HG03575 (cell line): Measurements from ENCODE around the gene TRIAP1.
"Not testable (repeated sequence)": the region's sequence is repeated elsewhere in the genome, so short reads cannot be mapped to it uniquely, and the experiment has no call there.

ENCODE experiments used
- ATAC-seq: cut with Tn5 transposase; IDR thresholded peaks from one replicate; pipeline ENCODE4 v1.9.1; 2021; ENCODE audit not compliant: unreplicated experiment, insufficient number of reproducible peaks, low FRiP score; ENCODE audit errors: extremely low read depth

The TRIAP1 gene

GRCh38 chr12:120445911-120446843 is at the start of gene TRIAP1, which contains the start of gene GATC:
TSS of gene TRIAP1 (minus strand) at chr12:120446384. CDS start at chr12:120446372, 12 bp downstream.
TSS of gene GATC (plus strand) at chr12:120446444. CDS start at chr12:120446481, 37 bp downstream.
- no peak for ATAC-seq

GRCh38 chr12:120495186-120495730 is 49.1 kb upstream of the TRIAP1 start:
- no peak for ATAC-seq

GRCh38 chr12:120490833-120491512 is 44.8 kb upstream of the TRIAP1 start:
- ATAC-seq: no peak

- ATAC-seq: no peak
Observed at GRCh38 chr12:120490325-120490724, 44.1 kb upstream of the TRIAP1 start.

- no peak for ATAC-seq
Observed at GRCh38 chr12:120489018-120489417, 42.8 kb upstream of the TRIAP1 start.

GRCh38 chr12:120488057-120488640 is 42.0 kb upstream of the TRIAP1 start:
- no peak for ATAC-seq

- ATAC-seq: not testable (repeated sequence)
Observed at GRCh38 chr12:120487552-120487951, 41.4 kb upstream of the TRIAP1 start.

GRCh38 chr12:120485961-120486881 is 40.0 kb upstream of the TRIAP1 start:
- no peak for ATAC-seq

GRCh38 chr12:120483621-120484020 is 37.4 kb upstream of the TRIAP1 start:
- ATAC-seq: no peak

- ATAC-seq: no peak
Observed at GRCh38 chr12:120481022-120481767, 35.0 kb upstream of the TRIAP1 start.

- no peak for ATAC-seq
Observed at GRCh38 chr12:120480211-120480610, 34.0 kb upstream of the TRIAP1 start.

GRCh38 chr12:120479458-120479857 is 33.3 kb upstream of the TRIAP1 start:
- no peak for ATAC-seq

GRCh38 chr12:120475643-120476042 is 29.5 kb upstream of the TRIAP1 start:
- no peak for ATAC-seq

GRCh38 chr12:120474616-120474960 is 28.4 kb upstream of the TRIAP1 start:
- ATAC-seq: no peak

GRCh38 chr12:120473807-120474615 is 27.8 kb upstream of the TRIAP1 start:
- ATAC-seq: no peak

GRCh38 chr12:120472521-120472920 is 26.3 kb upstream of the TRIAP1 start:
- no peak for ATAC-seq

GRCh38 chr12:120470150-120470784 is 24.1 kb upstream of the TRIAP1 start:
- ATAC-seq: no peak
